SK-N-MC (cell line): ENCODE measurements around the gene SGSH.

Source experiments
- EZH2 ChIP-seq: fragments of 200-600 bp; sonication (generic); IDR thresholded peaks from one replicate; pipeline ENCODE4 v1.6.1; 2017; ENCODE audit warnings: antibody characterized with exemption
- POLR2AphosphoS5 ChIP-seq: IDR thresholded peaks from 2 replicates; pipeline ENCODE4 v1.6.1; 2012; ENCODE audit warnings: mild to moderate bottlenecking, low read depth, low read length, borderline replicate concordance

GRCh38 chr17:80228477-80228876 is 8.3 kb upstream of the SGSH start:
- TF ChIP-seq POLR2AphosphoS5 (no peak), EZH2 (no peak)
